ENCODE measurements around the gene GABBR2. TPM values are rescaled to one million over a fixed set of nuclear protein-coding genes. Genes with fewer than 3 reads are reported as not detected.

GABBR2 gene
- total and polyA plus RNA-seq, 9 of the 15 experiments (the other 6 are each of a cell fraction or from before 2014, with no cell fraction given) = 0.15 to 1.9 (median 0.32) TPM

DNA sequence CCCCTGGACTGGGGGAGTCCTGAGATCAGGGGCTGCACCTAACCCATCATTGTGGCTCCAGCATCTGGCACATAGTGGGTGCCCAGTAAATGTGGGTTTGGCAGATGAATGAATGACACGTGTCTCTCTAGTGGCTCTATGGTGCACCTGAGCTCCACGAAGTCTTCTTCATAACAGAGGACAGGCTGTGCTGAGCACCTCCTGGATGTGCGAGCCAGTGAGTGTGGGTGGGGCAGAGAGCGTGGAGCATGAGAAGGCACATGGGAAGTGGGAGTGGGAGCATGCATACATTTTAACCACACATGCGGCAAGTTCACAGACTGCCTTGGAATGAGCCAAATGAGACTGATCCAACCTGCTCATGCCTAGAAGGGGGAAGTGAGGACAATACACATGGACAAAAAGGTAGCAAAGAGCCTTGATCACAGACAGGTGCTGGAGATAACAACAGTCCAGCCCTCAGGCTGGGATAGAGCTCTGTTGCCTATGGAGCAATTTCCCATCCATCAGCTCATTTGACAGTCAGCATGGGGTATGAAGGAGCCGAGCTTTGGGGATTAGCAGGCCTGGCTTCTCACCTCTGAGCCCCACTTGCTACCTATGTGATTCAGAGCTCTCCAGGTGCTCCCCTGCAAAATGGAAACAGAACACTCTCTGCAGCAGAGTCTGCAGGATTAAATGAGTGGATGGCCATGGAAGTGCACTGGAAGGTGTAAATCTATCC, 377.0 kb downstream of the GABBR2 start:
- H3K9me3 ChIP-seq (replicated peaks; ENCODE audit: control insufficient read depth, insufficient read depth, low read depth, low read length) = no peaks in the 10 kb centered on the region
- peak in 2 of 4 experiments; percentile 22 to 37 for DNase-seq (ENCODE audit: extremely low read depth in 1 of 4, low spot score in 3 of 4)
- no peak overlapping the region for H3K27ac ChIP-seq (ENCODE audit: extremely low read depth, low read depth, low read length)
- H4K20me1 ChIP-seq (replicated peaks; ENCODE audit: control insufficient read depth, insufficient read depth, low read length) = no peaks in the 10 kb centered on the region
- BruUV-seq (replicated peaks) = no TSS peak
- ChIA-PET CTCF (ENCODE audit: low intra/inter-chr PET ratio) (no interaction called here), POLR2A (interaction anchor here (1.3 to 2.0 kb wide), 2 partner anchors 9 to 12 kb away, joined by 3 to 6 read pairs; no protein-coding TSS in a partner anchor)
- no peaks in the 10 kb centered on the region for H3K9me1 ChIP-seq (ENCODE audit: control insufficient read depth, insufficient read depth, low read length)
- H3K27me3 ChIP-seq (ENCODE audit: control insufficient read depth in 2 of 2, insufficient read depth in 2 of 2, low read length in 2 of 2) = no peaks in the 10 kb centered on the region
- H3K4me1 ChIP-seq (replicated peaks in 1 of 2; ENCODE audit: control insufficient read depth in 2 of 2, insufficient read depth in 2 of 2, low read length in 2 of 2) = peaks cover 23 to 49% of the 10 kb centered on the region in 2 experiments
- in situ Hi-C loops (cut with MboI) (no loop called here), intact Hi-C loops (cut with micrococcal nuclease) (no loop called here)
- peak; percentile 44 for ATAC-seq
- 0 out of 4 replicates have a peak overlapping the region, but pooled peaks of 1 of the 2 experiments have one; percentile 0 for H3K9ac ChIP-seq (ENCODE audit: insufficient read depth in 1 of 2, low read depth in 2 of 2, low read length in 2 of 2)
- 36% methylated on average over 6 of the region's 6 CpGs for WGBS (ENCODE audit: insufficient coverage, low coverage, missing lambda C conversion rate)
- no peaks in the 10 kb centered on the region for H3K36me3 ChIP-seq (ENCODE audit: control insufficient read depth, insufficient read depth, low read length)
- H2AFZ ChIP-seq (ENCODE audit: low read depth, low read length) = peak overlapping the region; percentile 9; the same call in 1 of the 2 replicates
- no peak overlapping the region for H3K4me3 ChIP-seq
- H3K4me2 ChIP-seq (ENCODE audit: insufficient read depth, low read length) = peak overlapping the region; percentile 12; the same call in 1 of the 2 replicates
- H3K79me2 ChIP-seq (ENCODE audit: control insufficient read depth, insufficient read depth, low read length) = no peaks in the 10 kb centered on the region
- peak; percentile 60 for FAIRE-seq
- TF ChIP-seq MAX (CRISPR knock-in tag; IDR thresholded peaks at IDR 0.05) (0 out of 2 replicates have a peak, but pooled peaks have one; percentile 16), ZBTB17 (CRISPR knock-in tag; IDR thresholded peaks at IDR 0.05) (no peak), EGR1 (conservative IDR thresholded peaks at IDR 0.05) (0 out of 2 replicates have a peak, but pooled peaks have one; percentile 16), ZEB2 (IDR thresholded peaks at IDR 0.05) (peak; percentile 35; the same call in 1 of the 2 replicates), NCOA4 (IDR thresholded peaks at IDR 0.05; ENCODE audit: partially characterized antibody) (no peak), PRDM10 (IDR thresholded peaks at IDR 0.05; ENCODE audit: partially characterized antibody) (peak; percentile 26), ZNF431 (CRISPR knock-in tag; IDR thresholded peaks at IDR 0.05) (0 out of 2 replicates have a peak, but pooled peaks have one; percentile 20), ZNF668 (CRISPR knock-in tag; IDR thresholded peaks at IDR 0.05) (no peak), RBM15 (IDR thresholded peaks at IDR 0.05; ENCODE audit: insufficient read depth, low read length) (no peak)
- TF ChIP-seq, protein P1, sequence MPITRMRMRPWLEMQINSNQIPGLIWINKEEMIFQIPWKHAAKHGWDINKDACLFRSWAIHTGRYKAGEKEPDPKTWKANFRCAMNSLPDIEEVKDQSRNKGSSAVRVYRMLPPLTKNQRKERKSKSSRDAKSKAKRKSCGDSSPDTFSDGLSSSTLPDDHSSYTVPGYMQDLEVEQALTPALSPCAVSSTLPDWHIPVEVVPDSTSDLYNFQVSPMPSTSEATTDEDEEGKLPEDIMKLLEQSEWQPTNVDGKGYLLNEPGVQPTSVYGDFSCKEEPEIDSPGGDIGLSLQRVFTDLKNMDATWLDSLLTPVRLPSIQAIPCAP (CRISPR knock-in tag; IDR thresholded peaks at IDR 0.05; ENCODE audit: borderline replicate concordance) = no peak
- TF ChIP-seq, protein P2, sequence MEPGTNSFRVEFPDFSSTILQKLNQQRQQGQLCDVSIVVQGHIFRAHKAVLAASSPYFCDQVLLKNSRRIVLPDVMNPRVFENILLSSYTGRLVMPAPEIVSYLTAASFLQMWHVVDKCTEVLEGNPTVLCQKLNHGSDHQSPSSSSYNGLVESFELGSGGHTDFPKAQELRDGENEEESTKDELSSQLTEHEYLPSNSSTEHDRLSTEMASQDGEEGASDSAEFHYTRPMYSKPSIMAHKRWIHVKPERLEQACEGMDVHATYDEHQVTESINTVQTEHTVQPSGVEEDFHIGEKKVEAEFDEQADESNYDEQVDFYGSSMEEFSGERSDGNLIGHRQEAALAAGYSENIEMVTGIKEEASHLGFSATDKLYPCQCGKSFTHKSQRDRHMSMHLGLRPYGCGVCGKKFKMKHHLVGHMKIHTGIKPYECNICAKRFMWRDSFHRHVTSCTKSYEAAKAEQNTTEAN (CRISPR knock-in tag; IDR thresholded peaks at IDR 0.05) = no peak
- TF ChIP-seq, protein P3, sequence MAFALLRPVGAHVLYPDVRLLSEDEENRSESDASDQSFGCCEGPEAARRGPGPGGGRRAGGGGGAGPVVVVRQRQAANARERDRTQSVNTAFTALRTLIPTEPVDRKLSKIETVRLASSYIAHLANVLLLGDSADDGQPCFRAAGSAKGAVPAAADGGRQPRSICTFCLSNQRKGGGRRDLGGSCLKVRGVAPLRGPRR (CRISPR knock-in tag; IDR thresholded peaks at IDR 0.05) = no peak

Data from K562 (cell line).